HepG2 (cell line): ENCODE measurements around the gene MRPS5. TPM values are rescaled to one million over a fixed set of nuclear protein-coding genes. Genes with fewer than 3 reads are reported as not detected.
A peak's percentile ranks its signal among the peaks of the same experiment; 100 is the strongest.

Experiments used
- ATAC-seq: fragments of 200-7000 bp; cut with Tn5 transposase; 3 replicates; pipeline ENCODE4 v1.9.1; 2020; ENCODE audit warnings: mild to moderate bottlenecking, moderate library complexity
- BruUV-seq: library from RNA; stranded (reverse); fragments of 400-500 nt; replicated peaks from 2 replicates; lab custom pipeline; 2021; lab: Mats Ljungman, UMichigan
- CTCF ChIA-PET: fragments of 300-600 bp; formaldehyde crosslinking; extraction: SDS; loops from one replicate; lab custom pipeline; 2021; ENCODE audit warnings: low total read pairs, inconsistent platforms, low intra/inter-chr PET ratio; lab: Yijun Ruan, JAX
- POLR2A ChIA-PET: fragments of 350-600 bp; sonication (Branson Sonifier 250); formaldehyde crosslinking; loops from one replicate; lab custom pipeline; 2020; ENCODE audit warnings: antibody characterized with exemption, inconsistent platforms; lab: Yijun Ruan, JAX
- DNase-seq: peaks from one replicate; pipeline ENCODE4 v3.0.0-alpha.2; 2015; ENCODE audit warnings: low spot score
- FAIRE-seq: peaks from 3 replicates; lab custom pipeline; 2011; peaks lifted over from hg19 to GRCh38; lab: Jason Lieb, UNC
- H2AFZ ChIP-seq: one replicate; pipeline ENCODE4 v1.6.1; 2011; ENCODE audit warnings: low read length, inconsistent platforms
- H3K27ac ChIP-seq: fragments of 300-600 bp; 3 replicates; pipeline ENCODE4 v1.8.0; 2011; ENCODE audit warnings: mixed run types, mild to moderate bottlenecking, mixed read lengths, low read length, inconsistent platforms; ENCODE audit not compliant: insufficient read depth; ENCODE audit errors: extremely low read length
- H3K27me3 ChIP-seq, 2 experiments: fragments of 200-600 bp in 1 of 2; 2 replicates in 1 of 2; 3 replicates in 1 of 2; pipeline versions ENCODE4 v1.6.0 to v1.8.0; 2011; ENCODE audit warnings: low read length in 2 of 2, mild to moderate bottlenecking in 2 of 2, moderate library complexity in 2 of 2, inconsistent platforms in 1 of 2; ENCODE audit not compliant: insufficient read depth in 2 of 2, control insufficient read depth in 1 of 2
- H3K36me3 ChIP-seq, 2 experiments: fragments of 200-600 bp in 1 of 2; replicated peaks in 1 of 2; 2 replicates in 1 of 2; 3 replicates in 1 of 2; pipeline versions ENCODE4 v1.5.1 to v1.8.0; 2011; ENCODE audit warnings: low read length in 2 of 2, inconsistent platforms in 1 of 2; ENCODE audit not compliant: insufficient read depth in 2 of 2, control insufficient read depth in 1 of 2
- H3K4me1 ChIP-seq: 2 replicates; pipeline ENCODE4 v1.5.1; 2012; ENCODE audit warnings: low read length, inconsistent platforms; ENCODE audit not compliant: insufficient read depth
- H3K4me2 ChIP-seq: 2 replicates; pipeline ENCODE4 v1.6.0; 2011; ENCODE audit warnings: low read depth, low read length, inconsistent platforms
- H3K4me3 ChIP-seq, 3 experiments: fragments of 200-600 bp in 1 of 3; sonication (generic), shearing (Covaris generic) in 1 of 3; replicated peaks in 1 of 3; 2 replicates each; pipeline ENCODE4 v1.5.1; 2011 to 2016; ENCODE audit warnings: low read length in 3 of 3, inconsistent platforms in 2 of 3, low read depth in 2 of 3, mild to moderate bottlenecking in 2 of 3, control low read depth in 1 of 3, mixed read lengths in 1 of 3; ENCODE audit not compliant: insufficient read depth in 1 of 3
- H3K79me2 ChIP-seq: one replicate; pipeline ENCODE4 v1.6.1; 2011; ENCODE audit warnings: low read length, inconsistent platforms; ENCODE audit not compliant: insufficient read depth
- H3K9ac ChIP-seq: 2 replicates; pipeline ENCODE4 v1.6.0; 2011; ENCODE audit warnings: mild to moderate bottlenecking, low read depth, low read length, inconsistent platforms; ENCODE audit not compliant: insufficient read depth
- H3K9me3 ChIP-seq: 2 replicates; pipeline ENCODE4 v1.5.1; 2012; ENCODE audit warnings: mild to moderate bottlenecking, low read length
- H4K20me1 ChIP-seq: 2 replicates; pipeline ENCODE4 v1.6.0; 2011; ENCODE audit warnings: inconsistent platforms, mild to moderate bottlenecking, low read length, moderate library complexity; ENCODE audit not compliant: insufficient read depth
- CEBPB ChIP-seq: IDR thresholded peaks from 2 replicates; pipeline ENCODE4 v1.6.1; 2011; ENCODE audit warnings: low read depth, low read length, improper control_type of control experiment, borderline replicate concordance
- SOX6 ChIP-seq, 2 experiments: fragments of 450-650 bp in 1 of 2; sonication (generic) in 1 of 2; formaldehyde crosslinking in 1 of 2; IDR thresholded peaks; 2 replicates each; pipeline versions ENCODE4 v1.4.0 to v1.6.1; 2017 to 2020; ENCODE audit warnings: antibody characterized with exemption in 1 of 2, mild to moderate bottlenecking in 1 of 2, missing genetic modification reagents in 1 of 2
- SP4 ChIP-seq: sonication (generic); formaldehyde crosslinking; IDR thresholded peaks from 2 replicates; pipeline ENCODE4 v1.8.1; 2023; ENCODE audit warnings: mild to moderate bottlenecking, missing genetic modification reagents
- SP5 ChIP-seq: IDR thresholded peaks from 2 replicates; pipeline ENCODE4 v1.6.1; 2016; ENCODE audit warnings: low read depth, borderline replicate concordance
- SPEN ChIP-seq: sonication (generic); formaldehyde crosslinking; IDR thresholded peaks from 2 replicates; pipeline ENCODE4 v1.5.1; 2020; ENCODE audit warnings: low read depth, mild to moderate bottlenecking, missing genetic modification reagents
- WGBS: methylation state at CpG from one replicate; pipeline ENCODE4 v1.1.6; 2017; ENCODE audit warnings: low lambda C conversion rate; 5-methylcytosine and 5-hydroxymethylcytosine counted together
- in situ Hi-C: cut with HindIII; loops from 2 replicates; pipeline ENCODE4 v1.10.0; 2017; ENCODE audit warnings: low pct_unique_long_range_greater_than_20kb; ENCODE audit not compliant: extremely low pct_ligation_motif_present
- intact Hi-C: fragments of 100-400 bp; cut with micrococcal nuclease; formaldehyde crosslinking; loops from one replicate; pipeline ENCODE4 v1.10.0; 2022; ENCODE audit not compliant: unreplicated experiment
- polyA plus RNA-seq, 8 experiments: library from polyadenylated mRNA; depleted of rRNA in 3 of 8; stranded (reverse) in 7 of 8; unstranded in 1 of 8; fragments of >200 nt; fragmentation: Illumina TruSeq in 4 of 8; extraction: Trizol in 4 of 8; gene quantifications; 2 replicates each; pipeline versions ENCODE4 v1.2.1 to v1.2.3, GENCODE V29; 2011 to 2016; ENCODE audit warnings: low read depth in 4 of 8, missing spikeins in 1 of 8, mixed read lengths in 1 of 8; ENCODE audit not compliant: insufficient read depth in 1 of 8
- total RNA-seq, 5 experiments: library from RNA; depleted of rRNA; stranded (reverse); fragments of >200 nt; fragmentation: Illumina TruSeq; extraction: Trizol; gene quantifications; 2 replicates each; pipeline ENCODE4 v1.2.3, GENCODE V29; 2016; ENCODE audit warnings: low read depth in 1 of 5
- TF ChIP-seq, protein P1 (sequence below): IDR thresholded peaks from 2 replicates; pipeline ENCODE4 v1.6.1; 2016; ENCODE audit warnings: low read depth, missing genetic modification reagents, missing compliant biosample characterization

MRPS5 gene
- total and polyA plus RNA-seq, 2 of the 13 experiments (the other 11 are each of a cell fraction or from before 2014, with no cell fraction given) = 98.8 to 134 TPM

DNA sequence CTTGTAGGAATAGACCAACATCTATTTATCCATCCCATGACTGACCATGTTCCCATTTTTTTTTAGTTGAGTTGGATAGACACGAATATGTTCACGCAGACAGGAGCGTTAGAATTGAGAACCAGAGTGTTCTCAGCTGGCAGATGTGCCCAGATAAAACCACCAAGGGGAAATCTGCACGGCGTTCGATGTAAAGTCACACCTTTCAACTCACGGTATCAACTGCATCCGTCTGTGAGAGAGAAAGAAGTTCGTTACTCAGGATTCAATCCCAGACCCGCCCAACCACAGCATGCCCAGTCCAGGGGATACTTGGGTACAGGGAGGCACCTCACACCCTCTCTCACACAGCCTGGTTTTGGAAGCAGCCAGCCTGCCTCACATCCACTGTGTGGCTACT is 70.0 kb downstream of the MRPS5 start:
- POLR2A ChIA-PET = no interaction called here
- ATAC-seq (no peak), FAIRE-seq (no peak), DNase-seq (no peak)
- intact Hi-C loops = no loop called here
- no TSS peak for BruUV-seq
- CTCF ChIA-PET = no interaction called here
- H3K79me2 ChIP-seq = no peaks in the 10 kb centered on the region
- no peaks in the 10 kb centered on the region for H3K9me3 ChIP-seq
- no peak overlapping the region for H3K9ac ChIP-seq
- TF ChIP-seq SP4 (CRISPR knock-in tag) = no peak
- no peak overlapping the region for H3K4me2 ChIP-seq
- H3K27me3 ChIP-seq = peaks cover 10 to 80% of the 10 kb centered on the region in 2 experiments
- H4K20me1 ChIP-seq = no peaks in the 10 kb centered on the region
- in situ Hi-C loops = no loop called here
- peaks cover 18% of the 10 kb centered on the region for H3K4me1 ChIP-seq
- no peak overlapping the region for H2AFZ ChIP-seq
- H3K4me3 ChIP-seq = no peak overlapping the region
- no peaks in the 10 kb centered on the region for H3K36me3 ChIP-seq
- 50% methylated on average over 10 of the region's 10 CpGs for WGBS
- H3K27ac ChIP-seq = no peak overlapping the region

GRCh38 chr2:95050385-95051300 is 71.0 kb downstream of the MRPS5 start:
- POLR2A ChIA-PET = no interaction called here
- H4K20me1 ChIP-seq = no peaks in the 10 kb centered on the region
- H3K9me3 ChIP-seq = no peaks in the 10 kb centered on the region
- H3K9ac ChIP-seq = no peak overlapping the region
- in situ Hi-C loops (no loop called here), intact Hi-C loops (no loop called here)
- DNase-seq (no peak), FAIRE-seq (no peak), ATAC-seq (no peak)
- CTCF ChIA-PET = no interaction called here
- H3K4me3 ChIP-seq = no peak overlapping the region
- H2AFZ ChIP-seq = no peak overlapping the region
- WGBS = 12% methylated on average over 6 of the region's 7 CpGs
- no peaks in the 10 kb centered on the region for H3K79me2 ChIP-seq
- peaks cover 8 to 79% of the 10 kb centered on the region in 2 experiments for H3K27me3 ChIP-seq
- no peak overlapping the region for H3K27ac ChIP-seq
- no TSS peak for BruUV-seq
- TF ChIP-seq, protein P1, sequence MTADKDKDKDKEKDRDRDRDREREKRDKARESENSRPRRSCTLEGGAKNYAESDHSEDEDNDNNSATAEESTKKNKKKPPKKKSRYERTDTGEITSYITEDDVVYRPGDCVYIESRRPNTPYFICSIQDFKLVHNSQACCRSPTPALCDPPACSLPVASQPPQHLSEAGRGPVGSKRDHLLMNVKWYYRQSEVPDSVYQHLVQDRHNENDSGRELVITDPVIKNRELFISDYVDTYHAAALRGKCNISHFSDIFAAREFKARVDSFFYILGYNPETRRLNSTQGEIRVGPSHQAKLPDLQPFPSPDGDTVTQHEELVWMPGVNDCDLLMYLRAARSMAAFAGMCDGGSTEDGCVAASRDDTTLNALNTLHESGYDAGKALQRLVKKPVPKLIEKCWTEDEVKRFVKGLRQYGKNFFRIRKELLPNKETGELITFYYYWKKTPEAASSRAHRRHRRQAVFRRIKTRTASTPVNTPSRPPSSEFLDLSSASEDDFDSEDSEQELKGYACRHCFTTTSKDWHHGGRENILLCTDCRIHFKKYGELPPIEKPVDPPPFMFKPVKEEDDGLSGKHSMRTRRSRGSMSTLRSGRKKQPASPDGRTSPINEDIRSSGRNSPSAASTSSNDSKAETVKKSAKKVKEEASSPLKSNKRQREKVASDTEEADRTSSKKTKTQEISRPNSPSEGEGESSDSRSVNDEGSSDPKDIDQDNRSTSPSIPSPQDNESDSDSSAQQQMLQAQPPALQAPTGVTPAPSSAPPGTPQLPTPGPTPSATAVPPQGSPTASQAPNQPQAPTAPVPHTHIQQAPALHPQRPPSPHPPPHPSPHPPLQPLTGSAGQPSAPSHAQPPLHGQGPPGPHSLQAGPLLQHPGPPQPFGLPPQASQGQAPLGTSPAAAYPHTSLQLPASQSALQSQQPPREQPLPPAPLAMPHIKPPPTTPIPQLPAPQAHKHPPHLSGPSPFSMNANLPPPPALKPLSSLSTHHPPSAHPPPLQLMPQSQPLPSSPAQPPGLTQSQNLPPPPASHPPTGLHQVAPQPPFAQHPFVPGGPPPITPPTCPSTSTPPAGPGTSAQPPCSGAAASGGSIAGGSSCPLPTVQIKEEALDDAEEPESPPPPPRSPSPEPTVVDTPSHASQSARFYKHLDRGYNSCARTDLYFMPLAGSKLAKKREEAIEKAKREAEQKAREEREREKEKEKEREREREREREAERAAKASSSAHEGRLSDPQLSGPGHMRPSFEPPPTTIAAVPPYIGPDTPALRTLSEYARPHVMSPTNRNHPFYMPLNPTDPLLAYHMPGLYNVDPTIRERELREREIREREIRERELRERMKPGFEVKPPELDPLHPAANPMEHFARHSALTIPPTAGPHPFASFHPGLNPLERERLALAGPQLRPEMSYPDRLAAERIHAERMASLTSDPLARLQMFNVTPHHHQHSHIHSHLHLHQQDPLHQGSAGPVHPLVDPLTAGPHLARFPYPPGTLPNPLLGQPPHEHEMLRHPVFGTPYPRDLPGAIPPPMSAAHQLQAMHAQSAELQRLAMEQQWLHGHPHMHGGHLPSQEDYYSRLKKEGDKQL (CRISPR knock-in tag) = no peak
- TF ChIP-seq CEBPB (peak; percentile 57), SOX6 (IDR thresholded peaks at IDR 0.05) (no peak), SOX6 (CRISPR knock-in tag; IDR thresholded peaks at IDR 0.05) (no peak), SPEN (CRISPR knock-in tag) (no peak), SP5 (no peak)
- H3K4me1 ChIP-seq = peaks cover 8% of the 10 kb centered on the region
- H3K4me2 ChIP-seq = no peak overlapping the region
- no peaks in the 10 kb centered on the region for H3K36me3 ChIP-seq
